SH-SY5Y (cell line): ENCODE data around the gene OLFM1.

Experiments
- GATA2 ChIP-seq: IDR thresholded peaks from 2 replicates; pipeline ENCODE4 v1.6.1; 2011; ENCODE audit warnings: mild to moderate bottlenecking, low read depth, low read length
- GATA3 ChIP-seq: IDR thresholded peaks from 2 replicates; pipeline ENCODE4 v1.6.1; 2011; ENCODE audit warnings: low read depth, mild to moderate bottlenecking, low read length, moderate library complexity

DNA sequence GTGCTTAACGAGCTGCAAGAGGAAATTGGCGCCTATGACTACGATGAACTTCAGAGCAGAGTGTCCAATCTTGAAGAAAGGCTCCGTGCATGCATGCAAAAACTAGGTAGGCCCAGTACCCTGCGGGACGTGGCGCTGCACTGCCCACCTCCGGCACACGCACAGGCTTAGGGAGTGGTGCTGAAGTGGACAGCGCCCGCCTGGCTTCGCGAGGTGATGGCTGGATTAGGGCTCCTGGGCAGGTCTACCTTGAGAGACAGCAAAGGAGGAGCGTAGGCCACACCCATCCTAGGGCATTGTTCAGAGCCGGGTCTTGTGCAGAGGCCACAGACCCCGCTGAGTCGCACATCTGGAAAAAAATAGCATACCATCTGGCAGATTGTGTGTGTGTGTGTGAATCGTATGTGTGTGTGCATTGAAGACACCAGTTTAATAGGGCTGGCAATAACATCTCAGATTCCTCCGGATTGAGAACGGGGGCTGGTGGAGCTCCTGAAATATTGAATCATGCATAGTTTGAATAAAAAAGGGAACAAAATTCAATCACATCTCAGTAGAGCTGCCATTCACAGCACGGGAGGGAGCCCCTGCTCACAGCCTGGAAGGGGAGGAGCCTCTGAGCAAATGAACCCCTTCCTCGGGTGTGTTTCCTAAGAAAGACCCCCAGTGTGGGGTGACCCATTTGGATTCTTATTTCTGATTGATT is 11.1 kb downstream of the OLFM1 start:
- TF ChIP-seq GATA3 (no peak), GATA2 (no peak)
